Astrocyte (in vitro differentiated cells and primary cell): ENCODE results near the gene F11R.
"Not testable (repeated sequence)": the region's sequence is repeated elsewhere in the genome, so short reads cannot be mapped to it uniquely, and the experiment has no call there.

Experiments
- EZH2 ChIP-seq: IDR thresholded peaks from 2 replicates; pipeline ENCODE4 v1.6.1; 2012; ENCODE audit warnings: mild to moderate bottlenecking, low read length, inconsistent platforms; ENCODE audit not compliant: insufficient read depth
- TF ChIP-seq, protein P1 (sequence below): IDR thresholded peaks from 2 replicates; pipeline ENCODE4 v1.5.1; 2011; ENCODE audit warnings: low read depth, mild to moderate bottlenecking, inconsistent platforms, low read length, moderate library complexity; ENCODE audit not compliant: insufficient read depth

DNA sequence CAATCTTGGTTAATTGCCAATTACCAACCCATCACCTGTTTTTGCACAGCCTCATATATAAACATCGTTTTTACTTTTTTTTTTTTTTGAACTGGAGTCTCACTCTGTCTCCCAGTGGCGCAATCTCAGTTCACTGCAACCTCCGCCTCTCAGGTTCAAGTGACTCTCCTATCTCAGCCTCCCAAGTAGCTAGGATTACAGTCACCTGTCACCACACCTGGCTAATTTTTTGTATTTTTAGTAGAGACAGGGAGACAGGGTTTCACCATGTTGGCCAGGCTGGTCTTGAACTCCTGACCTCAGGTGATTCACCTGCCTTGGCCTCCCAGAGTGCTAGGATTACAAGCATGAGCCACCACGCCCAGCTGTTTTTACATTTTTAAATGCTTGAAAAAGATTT is 28.9 kb downstream of the F11R start:
- TF ChIP-seq, protein P1, sequence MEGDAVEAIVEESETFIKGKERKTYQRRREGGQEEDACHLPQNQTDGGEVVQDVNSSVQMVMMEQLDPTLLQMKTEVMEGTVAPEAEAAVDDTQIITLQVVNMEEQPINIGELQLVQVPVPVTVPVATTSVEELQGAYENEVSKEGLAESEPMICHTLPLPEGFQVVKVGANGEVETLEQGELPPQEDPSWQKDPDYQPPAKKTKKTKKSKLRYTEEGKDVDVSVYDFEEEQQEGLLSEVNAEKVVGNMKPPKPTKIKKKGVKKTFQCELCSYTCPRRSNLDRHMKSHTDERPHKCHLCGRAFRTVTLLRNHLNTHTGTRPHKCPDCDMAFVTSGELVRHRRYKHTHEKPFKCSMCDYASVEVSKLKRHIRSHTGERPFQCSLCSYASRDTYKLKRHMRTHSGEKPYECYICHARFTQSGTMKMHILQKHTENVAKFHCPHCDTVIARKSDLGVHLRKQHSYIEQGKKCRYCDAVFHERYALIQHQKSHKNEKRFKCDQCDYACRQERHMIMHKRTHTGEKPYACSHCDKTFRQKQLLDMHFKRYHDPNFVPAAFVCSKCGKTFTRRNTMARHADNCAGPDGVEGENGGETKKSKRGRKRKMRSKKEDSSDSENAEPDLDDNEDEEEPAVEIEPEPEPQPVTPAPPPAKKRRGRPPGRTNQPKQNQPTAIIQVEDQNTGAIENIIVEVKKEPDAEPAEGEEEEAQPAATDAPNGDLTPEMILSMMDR: not testable (repeated sequence)
- not testable (repeated sequence) for TF ChIP-seq EZH2
